Spleen (tissue), 7 donors: ENCODE data around the gene RRP1.

Source experiments
- CTCF ChIP-seq, 11 experiments: fragments of 200-600 bp in 7 of 11; fragments of 450-650 bp in 4 of 11; sonication (generic) in 4 of 11; IDR thresholded peaks in 8 of 11; conservative IDR thresholded peaks in 3 of 11; 1 replicate in 7 of 11; 2 replicates in 4 of 11; pipeline versions ENCODE4 v1.4.0 to v1.8.0; 2016 to 2021; ENCODE audit warnings: antibody characterized with exemption in 11 of 11, inconsistent platforms in 4 of 11, mild to moderate bottlenecking in 1 of 11
- POLR2A ChIP-seq, 3 donors: fragments of 450-650 bp; IDR thresholded peaks; one replicate each; pipeline ENCODE4 v1.5.1; 2017; ENCODE audit warnings: antibody characterized with exemption in 3 of 3, mild to moderate bottlenecking in 1 of 3
- donor health status: DM: no; HTN: no; CAD: no; lungs with moderate emphysema.
- donor health status: DM: no; HTN: no; CAD: no.
- donor health status: DM: no; HTN: no; CAD: no.

- TF ChIP-seq CTCF (IDR thresholded peaks at IDR 0.05 in 8 of 11, conservative IDR thresholded peaks at IDR 0.05 in 3 of 11) = no peak
- TF ChIP-seq POLR2A (IDR thresholded peaks at IDR 0.05) = no peak
These were observed 24.5 kb upstream of the RRP1 start for GRCh38 chr21:43764576-43765495.
